Activated CD4-positive, alpha-beta T cell treated with anti-CD3 and anti-CD28 coated beads, Interleukin-2, amount 50 U/mL, for 48 hours (primary cell): Measurements from ENCODE around the gene TCERG1L.

Experiments
- DNase-seq, 2 experiments: peaks; one replicate each; pipeline ENCODE4 v3.0.0-alpha.2; 2020

TCERG1L gene

DNA sequence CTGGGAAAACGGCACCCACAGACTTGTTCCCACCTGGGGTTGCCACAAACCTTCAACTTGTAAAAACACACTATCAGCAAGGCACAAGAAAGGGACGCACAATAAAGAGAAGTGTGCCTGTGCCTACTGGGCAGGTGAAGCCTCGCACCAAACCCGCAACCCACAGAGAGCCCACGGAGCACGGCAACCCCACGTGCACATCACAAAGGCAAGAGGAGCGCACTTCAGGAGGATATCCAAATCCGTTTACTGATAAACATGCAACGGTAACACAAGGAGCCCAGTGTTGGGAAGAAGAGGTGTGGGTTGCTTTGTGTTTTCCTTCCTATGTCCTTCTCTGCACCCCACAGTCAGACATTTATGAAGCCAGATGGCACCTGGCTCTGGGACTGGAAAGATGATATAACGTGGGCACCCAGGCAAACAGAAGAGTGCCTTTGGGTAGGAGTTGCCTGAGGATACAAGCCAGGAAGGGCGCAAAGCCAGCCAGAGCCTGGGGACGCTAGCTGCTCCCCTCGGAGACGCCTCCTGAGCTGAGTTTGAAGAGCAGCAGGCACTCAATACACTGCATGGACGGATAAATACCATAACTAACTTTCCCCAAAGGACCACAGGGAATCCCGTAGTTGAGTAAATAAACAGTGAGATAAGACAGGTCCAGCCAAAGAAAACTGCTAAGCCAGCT, 41.6 kb downstream of the TCERG1L start:
- no peak for DNase-seq

DNA sequence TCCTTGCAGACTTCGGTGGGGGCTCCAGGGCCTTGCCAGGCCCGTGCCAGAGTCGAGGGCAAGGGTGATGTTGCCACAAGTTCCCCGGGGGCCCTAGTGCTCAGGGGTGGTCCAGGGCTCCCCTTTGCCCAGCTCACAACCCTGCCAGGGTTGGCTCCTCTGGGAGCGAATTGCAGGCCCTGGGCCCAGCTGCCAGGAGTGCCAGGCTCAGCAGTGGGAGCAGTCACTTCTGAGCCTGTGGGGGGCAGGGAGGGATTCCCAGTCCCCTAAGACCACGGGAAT, 43.8 kb downstream of the TCERG1L start:
- DNase-seq: no peak

DNA sequence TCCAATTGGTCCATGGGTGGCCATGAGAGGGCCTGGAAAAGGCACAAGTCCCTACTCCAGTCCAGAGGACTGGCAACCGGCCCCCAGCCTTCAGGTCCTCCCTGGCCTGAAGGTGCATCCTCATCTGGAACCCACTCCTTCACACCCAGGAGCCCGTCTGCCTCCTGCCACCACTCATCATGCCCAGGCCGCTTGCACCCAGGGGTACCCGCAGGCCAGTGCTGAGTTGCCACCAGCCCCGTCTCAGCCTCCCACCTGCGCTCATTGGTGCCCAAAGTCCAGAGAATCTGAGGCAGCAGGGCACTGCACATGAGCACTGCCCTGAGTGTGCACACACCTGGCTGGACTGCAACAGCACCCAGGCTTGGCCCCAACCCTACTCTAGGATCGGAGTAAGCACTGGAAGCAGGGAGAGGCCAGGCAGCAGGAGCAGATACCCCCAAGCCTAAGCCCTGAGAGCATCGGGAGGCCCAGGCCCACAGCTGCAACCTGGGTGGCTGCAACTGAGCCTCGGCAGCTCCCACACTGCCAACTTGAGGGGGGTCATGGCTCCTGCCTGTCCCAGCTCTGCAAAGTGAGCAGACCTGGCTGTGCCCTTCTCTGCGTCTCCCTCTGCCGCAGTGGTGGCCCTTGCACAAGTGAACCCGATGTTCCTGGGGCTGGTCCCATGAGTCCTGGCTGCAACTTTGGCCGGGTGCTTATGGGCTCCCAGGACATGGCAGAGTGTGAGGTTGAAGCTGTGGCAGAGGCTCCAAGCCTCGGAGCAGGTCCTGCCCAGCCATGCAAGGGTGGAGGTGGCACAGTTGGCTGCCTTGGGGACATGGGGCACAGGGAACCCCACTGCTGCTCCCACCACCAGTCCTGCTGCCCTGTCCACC, 44.3 kb downstream of the TCERG1L start:
- no peak for DNase-seq

DNA sequence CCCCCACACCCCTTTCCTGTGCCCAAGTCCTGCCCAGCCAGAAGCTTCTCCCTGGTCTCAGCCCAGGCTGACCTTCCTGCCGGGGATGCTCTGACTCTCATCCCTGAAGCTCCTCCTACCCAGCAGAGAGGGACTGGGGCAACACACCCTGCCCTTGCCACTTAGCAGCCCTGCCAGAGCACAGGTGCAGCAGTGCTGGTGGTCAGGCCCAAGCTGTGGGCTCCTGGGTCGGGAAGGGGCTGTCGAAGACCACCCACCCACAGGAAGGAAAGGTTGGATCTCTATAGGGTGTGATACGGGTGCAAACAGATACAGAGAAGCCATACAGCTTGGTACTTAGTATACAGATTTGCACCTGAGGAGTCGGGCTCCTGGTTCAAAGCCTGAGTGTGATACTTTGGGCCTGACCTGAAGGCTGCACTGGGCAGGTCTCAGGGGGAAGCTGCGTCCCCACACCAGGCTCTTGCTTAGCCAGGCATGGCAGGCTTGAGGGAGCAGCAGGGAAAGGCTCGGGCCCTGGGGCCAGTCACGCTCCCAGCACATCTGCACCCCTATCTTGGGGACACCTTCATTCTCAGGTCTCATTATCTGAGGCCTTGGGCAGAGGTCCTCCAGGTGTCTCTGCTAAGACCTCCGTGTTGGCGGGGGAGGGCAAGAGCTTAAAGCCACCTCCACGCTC, 47.3 kb downstream of the TCERG1L start:
- no peak for DNase-seq

DNA sequence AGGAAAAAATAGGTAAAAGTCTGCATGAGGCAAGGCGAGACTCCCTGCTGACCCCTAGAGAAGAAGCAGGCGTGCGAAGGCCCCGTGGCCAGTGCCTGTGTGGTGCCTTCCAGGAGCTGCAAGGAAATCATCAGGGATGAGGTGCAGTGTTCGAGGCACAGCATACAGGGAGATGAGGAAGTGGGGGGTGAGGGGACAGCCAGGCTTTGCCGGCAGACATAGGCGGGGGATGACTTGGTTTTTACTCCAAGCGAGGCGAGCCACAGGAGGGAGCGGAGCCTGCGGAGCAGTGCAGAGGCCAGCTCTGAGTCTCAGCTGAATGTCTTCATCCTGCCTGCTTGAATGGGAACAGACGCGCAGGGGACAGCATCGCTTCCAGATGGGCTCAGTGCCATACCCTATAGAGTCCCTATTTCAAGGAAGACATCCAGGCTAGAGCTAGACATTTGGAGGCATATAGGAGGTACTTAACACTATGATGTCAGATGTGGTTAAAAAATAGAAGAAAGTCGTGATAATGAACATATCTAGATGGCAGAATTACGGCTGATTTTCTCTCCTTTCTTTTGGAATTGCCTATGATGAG, 49.5 kb downstream of the TCERG1L start:
- no peak for DNase-seq

DNA sequence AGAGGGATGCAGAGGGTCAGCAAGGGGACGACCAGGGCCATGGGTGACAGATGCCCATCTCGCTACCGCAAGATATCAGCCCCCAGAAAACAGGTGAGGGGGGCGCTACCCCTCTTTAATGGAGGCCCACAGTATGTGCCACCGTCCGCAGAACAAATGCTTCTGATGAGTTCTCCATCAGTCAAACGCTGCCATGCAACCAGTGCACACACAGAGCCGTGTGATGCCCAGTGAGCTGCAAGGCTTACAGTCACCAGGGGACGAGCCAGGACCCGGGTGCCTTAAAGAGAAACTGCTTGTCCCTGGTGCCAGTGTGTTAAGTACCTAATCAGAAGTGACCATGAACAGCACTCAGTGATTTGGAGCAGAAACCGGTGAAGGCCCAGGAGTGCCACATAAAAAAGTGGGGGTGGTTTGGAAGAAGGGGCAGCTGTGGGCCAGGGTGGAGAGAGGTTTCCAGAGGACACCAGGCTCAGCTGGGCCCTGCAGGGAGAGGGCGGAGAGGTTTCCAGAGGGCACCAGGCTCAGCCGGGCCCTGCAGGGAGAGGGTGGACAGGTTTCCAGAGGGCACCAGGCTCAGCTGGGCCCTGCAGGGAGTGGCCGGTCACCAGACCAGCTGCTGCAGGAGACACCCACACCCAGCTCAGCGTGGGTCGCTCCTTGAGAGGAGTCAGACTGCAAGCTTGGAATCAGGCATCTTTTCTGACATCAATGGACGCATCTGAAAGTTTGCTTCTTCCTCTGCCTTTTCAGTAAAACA, 50.9 kb downstream of the TCERG1L start:
- DNase-seq: no peak

DNA sequence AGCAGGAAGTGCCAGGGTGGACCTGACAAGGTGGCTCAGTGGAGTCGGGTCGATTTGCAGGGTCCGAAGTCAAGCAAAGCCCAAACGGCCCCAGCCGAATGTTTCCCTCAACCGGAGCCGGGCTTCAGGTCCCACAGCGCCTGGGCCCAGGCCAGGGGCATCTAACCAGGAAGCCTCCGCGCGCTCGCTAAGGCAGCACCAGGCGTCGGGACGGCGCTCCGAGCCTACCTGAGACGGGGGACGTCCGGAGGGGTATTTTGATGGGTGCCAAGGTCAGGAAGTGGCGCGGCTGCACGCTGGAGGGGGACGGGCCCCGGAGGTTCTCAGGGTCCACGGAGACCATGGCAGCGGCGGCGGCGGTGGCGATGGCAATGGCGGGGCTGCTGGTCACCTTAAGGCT, 51.5 kb downstream of the TCERG1L start:
- no peak for DNase-seq

DNA sequence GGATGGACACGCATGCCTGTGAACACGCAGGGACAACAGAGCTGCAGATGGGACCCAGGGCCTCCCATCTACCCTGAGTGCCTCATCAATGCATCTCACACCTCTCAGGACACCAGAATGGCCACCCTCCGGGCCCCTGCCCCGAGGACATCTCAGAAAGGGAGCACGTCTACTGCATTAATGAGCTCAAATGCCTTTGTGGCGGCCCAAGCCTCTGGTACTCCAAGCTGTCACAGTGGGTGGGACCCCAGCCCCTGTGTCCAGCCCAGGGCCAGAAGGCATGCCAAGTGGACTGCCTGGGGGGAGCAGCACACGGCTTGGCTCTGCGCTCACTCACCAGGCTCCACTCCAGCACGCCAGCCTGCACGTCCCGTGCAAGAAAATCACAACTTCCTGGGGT, 52.0 kb downstream of the TCERG1L start:
- DNase-seq: no peak

DNA sequence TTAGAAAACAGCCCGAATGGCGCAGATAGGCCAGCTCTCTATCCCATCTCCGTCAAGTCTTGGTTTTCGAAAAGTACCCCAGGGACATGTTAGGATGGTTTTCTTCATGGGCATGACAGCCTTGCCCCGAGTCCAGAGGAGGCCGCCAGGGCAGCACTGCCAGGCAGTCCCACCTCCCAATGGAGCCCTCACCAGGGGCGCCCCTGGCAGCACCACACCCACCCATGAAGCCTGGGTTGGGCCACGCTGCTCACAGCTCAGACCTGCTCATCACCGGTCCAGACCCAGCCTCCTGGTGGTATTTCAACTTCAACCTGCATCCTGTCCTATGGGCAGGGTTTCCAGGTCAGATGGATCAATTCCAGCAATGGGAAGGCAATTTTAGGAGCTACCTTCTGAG, 53.3 kb downstream of the TCERG1L start:
- no peak for DNase-seq

DNA sequence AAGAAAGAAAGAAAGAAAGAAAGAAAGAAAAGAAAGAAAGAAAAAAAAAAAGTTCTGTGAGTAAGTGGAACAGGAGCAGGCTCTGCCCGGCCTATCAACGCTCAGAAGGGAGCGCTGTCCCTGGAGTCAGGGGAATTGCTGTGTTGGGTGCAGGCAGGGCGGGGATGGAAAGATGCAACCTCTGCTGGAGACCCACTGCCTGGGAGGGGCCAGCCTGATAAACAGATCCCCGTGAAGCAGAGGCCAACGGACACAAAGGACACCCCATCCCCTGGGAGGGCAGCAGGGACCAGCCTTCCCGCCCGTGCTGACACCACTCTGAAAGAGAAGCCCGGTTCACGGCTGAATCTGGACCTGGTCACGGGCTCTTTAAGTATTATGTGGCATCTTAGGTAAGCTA, 54.5 kb downstream of the TCERG1L start:
- no peak for DNase-seq

DNA sequence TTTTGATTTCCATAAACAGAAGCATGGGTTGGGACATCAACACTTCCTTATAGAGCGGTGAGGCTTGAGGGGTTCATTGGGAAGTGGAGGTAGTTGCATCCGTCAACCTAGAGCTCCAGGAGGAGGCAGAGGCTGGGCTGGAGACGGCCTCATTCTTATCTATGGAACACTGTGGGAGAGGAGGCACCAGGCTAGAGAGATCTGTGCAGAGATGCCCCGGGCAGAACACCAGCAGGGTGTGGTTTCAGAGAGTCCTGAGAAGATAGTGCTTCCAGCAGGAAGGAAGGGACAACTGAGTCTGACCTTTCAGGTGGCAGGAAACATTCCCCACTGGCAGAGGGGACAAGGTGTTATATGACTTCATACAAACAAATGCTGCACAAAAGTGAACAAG, 56.7 kb downstream of the TCERG1L start:
- DNase-seq: no peak

DNA sequence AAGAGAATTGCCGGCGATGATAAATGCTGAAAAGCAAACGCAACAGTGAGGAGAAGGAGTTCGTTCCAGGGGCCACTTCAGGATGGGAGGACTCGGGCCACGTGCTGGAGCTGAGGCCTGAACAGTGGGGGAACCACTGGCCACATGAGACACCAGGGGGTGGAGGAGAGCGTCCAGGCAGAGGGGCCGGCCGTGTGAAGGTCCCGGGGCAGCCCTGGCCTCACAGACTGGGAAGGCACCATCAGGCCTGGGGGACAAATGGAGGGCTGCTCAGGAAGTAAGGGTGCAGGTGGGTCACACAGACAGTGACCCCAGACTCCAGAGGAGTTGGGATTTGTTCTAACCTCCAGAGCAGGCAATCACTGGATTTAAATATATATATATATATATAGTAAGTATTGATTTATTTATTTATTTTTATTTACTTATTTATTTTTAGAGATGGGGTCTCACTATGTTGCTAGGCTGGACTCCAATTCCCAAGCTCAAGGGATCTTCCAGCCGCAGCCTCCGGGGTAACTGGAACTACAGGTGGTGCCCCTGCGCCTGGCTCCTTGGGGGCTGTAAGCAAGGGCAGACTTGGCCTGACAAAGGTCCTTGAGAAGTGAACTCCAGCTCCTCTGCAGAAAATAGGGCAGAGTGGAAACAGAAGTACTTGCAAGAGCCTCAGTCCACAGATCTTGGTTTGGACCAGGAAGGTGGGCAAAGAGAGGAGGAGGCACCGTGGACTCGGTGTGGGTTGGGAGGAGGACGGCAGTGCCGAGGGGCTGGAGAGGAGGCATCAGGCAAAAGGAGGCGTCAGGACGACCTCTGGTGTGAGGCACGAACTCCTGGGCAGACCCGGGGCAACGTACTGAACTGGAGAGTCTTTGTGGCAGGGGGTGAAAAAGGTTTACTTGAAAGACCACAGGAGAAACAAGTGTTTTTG, 57.3 kb downstream of the TCERG1L start:
- no peak for DNase-seq

DNA sequence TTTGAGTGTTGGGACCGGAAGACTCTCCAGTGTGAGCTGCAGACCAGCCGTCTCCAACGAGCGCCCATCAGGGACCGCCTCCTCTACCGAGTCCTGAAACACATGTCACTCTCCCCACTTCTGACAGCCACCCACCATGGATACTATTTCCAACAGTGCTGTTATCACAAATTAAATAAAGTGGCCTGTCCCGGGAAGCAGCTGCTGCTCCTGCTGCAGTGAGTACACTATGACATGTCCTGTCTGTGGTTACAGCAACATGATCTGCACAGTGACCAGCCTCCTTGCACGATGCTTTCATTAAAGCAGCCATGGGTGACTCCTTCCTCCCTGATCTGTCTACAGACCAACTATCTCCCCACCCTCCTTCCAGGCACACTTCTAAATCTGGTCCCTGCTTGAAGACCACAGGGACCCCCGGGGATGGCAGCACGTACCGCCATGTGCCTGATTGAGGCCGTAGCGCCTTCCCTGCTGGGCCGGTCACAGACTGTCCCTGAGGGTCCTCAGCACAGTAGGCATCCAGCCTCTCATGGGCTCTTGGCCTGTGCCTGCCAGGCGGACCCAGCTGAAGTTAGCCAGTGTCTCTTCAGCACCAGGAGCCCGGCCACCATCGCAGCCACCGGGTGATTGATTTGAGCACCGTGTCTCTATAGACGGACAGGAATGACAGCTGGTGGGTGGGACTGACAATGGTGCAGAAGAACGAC, 58.8 kb downstream of the TCERG1L start:
- no peak for DNase-seq

DNA sequence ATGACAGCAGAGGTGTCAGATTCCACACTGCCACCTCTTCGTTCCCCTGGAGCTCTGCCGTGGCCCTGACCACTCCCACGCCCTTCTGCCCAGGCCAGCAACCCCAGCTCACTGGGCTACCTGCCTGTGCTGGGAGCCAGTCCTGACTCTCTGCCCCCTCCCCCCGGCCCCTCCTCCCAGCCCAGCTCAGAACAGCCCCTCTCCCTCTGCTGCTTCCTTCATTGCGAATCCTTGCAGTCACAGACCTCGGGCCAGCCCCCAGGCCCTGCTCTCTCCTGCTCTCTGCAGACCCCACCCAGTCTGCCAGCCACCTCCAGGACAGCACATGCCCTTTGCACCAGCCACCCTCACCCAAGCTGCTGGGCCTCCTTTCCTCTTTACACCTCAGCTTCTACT, 60.4 kb downstream of the TCERG1L start:
- DNase-seq: no peak

DNA sequence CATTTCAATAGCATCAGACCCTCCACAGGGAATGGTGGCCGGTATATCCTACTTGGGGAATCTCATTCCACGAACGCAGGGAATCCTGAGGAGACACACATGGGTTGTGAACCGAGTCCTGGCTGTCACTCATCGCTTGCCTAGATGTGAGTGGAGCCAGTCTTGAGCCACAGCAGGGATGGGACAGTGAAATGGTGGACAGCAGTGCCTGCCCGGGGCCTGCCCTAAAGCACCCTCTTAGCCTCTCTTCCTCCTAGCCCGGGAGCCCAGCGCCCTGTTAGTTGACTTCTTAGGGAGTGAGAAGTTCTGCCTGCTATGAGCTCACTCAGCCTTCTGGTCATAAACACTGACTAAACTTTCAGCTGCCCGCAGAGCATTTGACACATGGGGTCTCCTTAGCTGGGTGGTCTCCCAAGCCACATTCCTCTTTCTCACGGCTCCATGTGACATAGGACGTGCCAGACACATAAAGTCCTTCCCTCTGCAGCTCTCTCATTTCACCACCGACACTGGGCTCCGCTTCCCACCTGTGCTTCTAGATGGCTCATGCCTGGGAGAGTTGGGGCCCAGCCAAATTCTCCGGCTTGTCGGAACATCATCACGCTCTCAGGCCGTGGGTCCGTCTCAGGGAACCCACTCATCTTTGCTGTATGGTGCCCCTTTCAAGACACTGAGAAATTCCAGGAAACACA, 60.9 kb downstream of the TCERG1L start:
- DNase-seq: no peak

DNA sequence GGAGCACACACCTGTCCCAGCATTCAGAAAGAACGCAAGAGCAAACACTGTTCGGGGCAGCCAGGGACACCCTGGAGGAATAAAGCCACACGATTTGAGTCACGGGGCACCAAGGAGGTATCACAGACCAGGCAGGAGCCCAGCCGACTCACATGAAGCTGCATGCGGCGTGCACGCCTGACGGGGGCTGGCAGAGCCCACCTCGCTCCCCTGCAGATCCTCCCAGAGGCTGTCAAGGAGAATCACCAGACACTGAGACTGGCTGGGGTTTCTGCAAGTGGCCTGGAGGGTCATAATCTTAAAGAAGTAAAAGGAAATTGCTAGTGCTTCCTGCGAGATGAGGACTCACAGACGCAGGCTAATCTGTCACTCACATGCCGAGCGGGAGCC, 61.6 kb downstream of the TCERG1L start:
- DNase-seq: no peak

DNA sequence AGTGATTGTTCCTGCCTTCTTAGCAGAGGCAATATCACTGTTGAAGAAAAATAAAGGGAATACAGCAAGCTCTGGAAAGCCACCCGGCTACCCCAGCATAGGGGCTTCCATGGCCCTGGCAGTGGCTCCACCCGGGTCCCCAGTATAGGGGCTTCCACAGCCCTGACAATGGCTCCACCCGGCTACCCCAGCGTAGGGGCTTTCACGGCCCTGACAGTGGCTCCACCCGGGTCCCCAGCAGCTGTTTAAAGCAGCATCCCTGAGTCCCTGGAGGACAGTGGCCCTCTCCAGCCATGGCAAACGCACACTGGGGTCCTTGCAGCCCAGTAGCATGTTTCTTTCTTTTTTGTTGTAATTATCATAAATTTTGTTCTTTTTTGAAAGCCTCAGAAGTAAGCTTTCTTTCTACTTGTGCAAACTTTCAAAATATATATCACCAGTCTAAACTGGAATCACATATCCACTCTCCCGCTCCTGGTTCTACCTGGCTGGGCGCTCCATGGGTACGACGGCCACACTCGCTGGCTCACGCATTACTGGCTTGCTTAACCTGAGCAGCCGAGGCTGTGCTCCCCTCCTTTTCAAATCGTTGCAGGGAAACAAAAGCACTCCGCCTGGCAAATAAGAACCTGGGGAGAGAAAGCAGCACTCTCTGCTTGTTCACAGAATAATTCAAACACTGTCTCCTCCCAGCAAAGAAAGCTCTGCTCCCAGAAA, 62.1 kb downstream of the TCERG1L start:
- no peak for DNase-seq

DNA sequence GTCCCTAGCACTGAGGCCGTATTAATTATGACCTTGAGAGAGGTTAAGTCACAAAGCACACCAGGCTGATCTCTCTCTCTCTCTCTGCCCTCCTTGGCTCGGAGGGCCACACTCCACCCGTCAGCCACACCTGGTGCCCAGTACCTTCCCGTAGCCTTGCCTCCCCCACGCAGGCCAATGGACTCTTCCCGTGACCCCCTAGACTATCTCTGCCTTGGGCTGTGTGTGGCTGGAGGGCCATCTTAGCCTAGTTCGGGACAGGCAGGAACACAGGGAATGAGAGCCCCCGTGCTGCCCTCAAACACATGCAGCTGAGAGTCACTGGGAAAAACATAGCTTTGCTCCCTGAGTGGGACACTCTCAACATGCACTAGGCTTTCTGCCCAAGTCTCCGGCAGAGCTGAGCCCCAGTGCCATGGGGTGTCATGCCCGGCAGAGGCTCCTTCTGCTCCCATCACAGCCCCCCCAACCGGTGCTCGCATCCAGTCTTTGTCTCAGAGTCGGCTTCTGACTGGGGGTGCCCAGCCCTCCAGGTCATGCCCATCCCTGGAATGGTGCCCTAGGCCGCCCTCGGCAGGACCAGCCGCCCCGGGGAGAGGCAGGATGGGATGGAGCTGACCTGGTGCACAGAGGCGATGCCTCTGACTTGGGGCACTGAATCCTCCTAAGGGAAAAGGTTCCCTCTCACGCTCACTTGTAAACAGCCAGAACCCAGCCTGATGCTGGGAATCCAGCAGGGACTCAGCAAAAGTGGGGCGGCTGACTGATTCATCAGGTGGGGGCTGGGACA, 63.0 kb downstream of the TCERG1L start:
- DNase-seq: no peak

DNA sequence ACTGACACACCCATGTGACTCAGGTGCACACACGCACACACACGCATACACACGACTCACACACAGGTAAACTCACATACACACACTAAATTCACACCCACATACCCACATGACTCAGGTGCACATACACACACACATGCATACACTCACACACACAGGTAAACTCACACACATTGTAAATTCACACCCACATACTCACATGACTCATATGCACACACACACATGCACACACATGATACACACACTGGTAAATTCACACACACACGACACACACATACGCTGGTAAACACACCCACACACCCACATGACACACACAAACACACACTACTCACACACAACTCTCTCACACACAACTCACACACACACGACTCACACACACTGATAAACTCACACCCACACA, 63.6 kb downstream of the TCERG1L start:
- no peak for DNase-seq
